Sigmoid colon (tissue), 4 donors: Measurements from ENCODE around the gene METTL26.

Experiments used
- CTCF ChIP-seq, 4 experiments: fragments of 450-650 bp in 3 of 4; fragments of 200-600 bp in 1 of 4; IDR thresholded peaks; one replicate each; pipeline ENCODE4 v1.5.1; 2016 to 2019; ENCODE audit warnings: antibody characterized with exemption in 4 of 4, mild to moderate bottlenecking in 3 of 4, moderate library complexity in 2 of 4
- POLR2A ChIP-seq, 2 donors: fragments of 450-650 bp; IDR thresholded peaks; one replicate each; pipeline ENCODE4 v1.6.1; 2016; ENCODE audit warnings: antibody characterized with exemption in 2 of 2, mild to moderate bottlenecking in 2 of 2, moderate library complexity in 2 of 2
- POLR2AphosphoS5 ChIP-seq, 4 donors: sonication (generic); formaldehyde crosslinking; IDR thresholded peaks; one replicate each; pipeline ENCODE4 v1.6.1; 2017; ENCODE audit warnings: antibody characterized with exemption in 4 of 4

- no peak for TF ChIP-seq POLR2A (IDR thresholded peaks at IDR 0.05)
- no peak for TF ChIP-seq POLR2AphosphoS5 (IDR thresholded peaks at IDR 0.05)
- no peak for TF ChIP-seq CTCF (IDR thresholded peaks at IDR 0.05)
These were observed 16.6 kb upstream of the METTL26 start for GRCh38 chr16:652454-653305.
